Thyroid gland (tissue), 4 donors: ENCODE data around the gene PCNA.

Source experiments
- CTCF ChIP-seq, 6 experiments: fragments of 200-600 bp in 3 of 6; fragments of 450-650 bp in 3 of 6; sonication (generic) in 3 of 6; IDR thresholded peaks; one replicate each; pipeline ENCODE4 v1.5.1; 2016 to 2019; ENCODE audit warnings: antibody characterized with exemption in 6 of 6, mild to moderate bottlenecking in 2 of 6, inconsistent platforms in 1 of 6, moderate library complexity in 1 of 6
- POLR2A ChIP-seq, 2 donors: fragments of 450-650 bp; IDR thresholded peaks; one replicate each; pipeline ENCODE4 v1.6.1; 2017; ENCODE audit warnings: antibody characterized with exemption in 2 of 2, mild to moderate bottlenecking in 2 of 2, moderate library complexity in 1 of 2

- TF ChIP-seq CTCF (IDR thresholded peaks at IDR 0.05) (no peak), POLR2A (IDR thresholded peaks at IDR 0.05) (no peak)
Observed at GRCh38 chr20:5140195-5140594, 20.4 kb upstream of the PCNA start.
